NCI-H2171 (cell line): Measurements from ENCODE around the gene FAF2.
A peak's percentile ranks its signal among the peaks of the same experiment; 100 is the strongest.
"Not testable (repeated sequence)": the region's sequence is repeated elsewhere in the genome, so short reads cannot be mapped to it uniquely, and the experiment has no call there.

ENCODE experiments used
- DNase-seq: peaks from one replicate; lab custom pipeline; 2025; lab: John Stamatoyannopoulos, UW

The FAF2 gene

GRCh38 chr5:176447978-176448608, at the start of gene FAF2:
Gene FAF2 (plus strand): TSS chr5:176448385. CDS start chr5:176448408, 23 bp downstream.
- DNase-seq, result peak; percentile 81

GRCh38 chr5:176400382-176401156, 47.6 kb upstream of the FAF2 start:
- DNase-seq, result no peak

- DNase-seq, result no peak
Observed at GRCh38 chr5:176401281-176402205, 46.6 kb upstream of the FAF2 start.

GRCh38 chr5:176405656-176406435, 42.3 kb upstream of the FAF2 start:
- DNase-seq, result no peak

- DNase-seq, result no peak
Observed at GRCh38 chr5:176406436-176407052, 41.6 kb upstream of the FAF2 start.

- no peak for DNase-seq
Observed at GRCh38 chr5:176407456-176408251, 40.5 kb upstream of the FAF2 start.

GRCh38 chr5:176408252-176408573, 40.0 kb upstream of the FAF2 start:
- DNase-seq, result not testable (repeated sequence)

- no peak for DNase-seq
Observed at GRCh38 chr5:176408590-176408989, 39.6 kb upstream of the FAF2 start.

GRCh38 chr5:176409765-176410164, 38.4 kb upstream of the FAF2 start:
- no peak for DNase-seq

GRCh38 chr5:176410486-176411180, 37.6 kb upstream of the FAF2 start:
- no peak for DNase-seq

- DNase-seq, result no peak
Observed at GRCh38 chr5:176412517-176413254, 35.5 kb upstream of the FAF2 start.

- no peak for DNase-seq
Observed at GRCh38 chr5:176413255-176413565, 35.0 kb upstream of the FAF2 start.

GRCh38 chr5:176413709-176414191, 34.4 kb upstream of the FAF2 start:
- no peak for DNase-seq

- DNase-seq, result no peak
Observed at GRCh38 chr5:176414704-176415103, 33.5 kb upstream of the FAF2 start.

GRCh38 chr5:176415240-176415951, 32.8 kb upstream of the FAF2 start:
- no peak for DNase-seq

GRCh38 chr5:176415952-176416924, 31.9 kb upstream of the FAF2 start, which contains the start of gene CLTB:
Gene CLTB (minus strand): TSS chr5:176416539. CDS start chr5:176416363, 176 bp downstream.
- peak; percentile 55 for DNase-seq

GRCh38 chr5:176416965-176417364, 31.2 kb upstream of the FAF2 start:
- DNase-seq, result no peak
